ENCODE measurements around the gene C14orf93.

C14orf93 gene

GRCh38 chr14:22993517-22993916 is 16.4 kb downstream of the C14orf93 start:
- DNase-seq: no peak

DNA sequence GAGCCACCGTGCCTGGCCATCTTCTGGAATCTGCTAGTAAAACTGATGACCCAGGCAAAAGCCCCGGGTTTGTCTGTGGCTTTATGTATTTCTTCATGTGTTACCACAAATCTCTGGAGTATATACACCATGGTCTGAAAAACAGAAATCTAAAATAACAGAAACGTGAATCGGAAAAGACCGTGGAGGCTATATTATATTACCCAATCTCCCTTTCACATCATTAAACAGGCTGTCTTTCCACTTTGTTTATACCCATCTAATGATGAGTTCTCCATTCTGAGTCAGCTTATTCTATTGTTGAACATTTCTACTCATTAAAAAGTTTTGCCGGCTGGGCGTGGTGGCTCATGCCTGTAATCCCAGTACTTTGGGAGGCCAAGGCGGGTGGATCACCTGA is 18.1 kb downstream of the C14orf93 start:
- DNase-seq: no peak

- no peak for DNase-seq
Observed at GRCh38 chr14:22987291-22987690, 22.7 kb downstream of the C14orf93 start.

- DNase-seq: peak; percentile 90 to 93
Observed at GRCh38 chr14:22986508-22987054, 23.4 kb downstream of the C14orf93 start.

GRCh38 chr14:22985894-22986507 is 23.9 kb downstream of the C14orf93 start:
- DNase-seq: no peak

DNA sequence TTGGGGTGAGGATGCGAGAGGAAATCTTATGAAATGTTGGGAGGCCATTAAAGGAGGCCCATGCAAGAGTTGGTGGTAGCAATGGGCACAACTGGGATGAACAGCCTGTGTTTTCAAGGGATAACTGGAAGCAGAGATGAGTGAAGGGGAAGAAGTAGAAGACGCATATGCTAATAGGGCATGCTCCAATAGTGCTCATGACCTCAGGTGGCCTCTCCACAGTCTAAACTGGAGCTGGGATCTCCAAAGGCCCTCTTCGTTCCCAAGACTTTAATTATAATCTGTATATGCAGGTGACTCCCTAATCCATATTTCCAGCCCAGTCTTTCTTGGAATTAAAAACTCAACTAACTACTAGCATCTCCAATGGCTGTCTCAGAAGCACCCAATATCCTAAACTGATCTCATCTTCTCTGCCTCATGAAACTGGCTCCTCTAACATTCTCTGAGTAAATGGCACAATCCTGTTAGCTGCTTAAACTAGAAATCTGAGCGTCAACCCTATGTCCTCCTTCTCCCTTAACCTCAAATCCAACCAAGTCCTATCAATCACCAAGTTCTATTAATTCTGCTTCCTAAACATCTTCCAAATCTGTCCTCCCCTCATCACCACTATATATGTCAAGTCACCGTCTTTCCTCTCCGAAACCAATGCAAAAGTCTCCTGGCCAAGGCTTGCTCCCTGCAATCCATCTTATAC is 24.8 kb downstream of the C14orf93 start:
- DNase-seq: no peak

DNA sequence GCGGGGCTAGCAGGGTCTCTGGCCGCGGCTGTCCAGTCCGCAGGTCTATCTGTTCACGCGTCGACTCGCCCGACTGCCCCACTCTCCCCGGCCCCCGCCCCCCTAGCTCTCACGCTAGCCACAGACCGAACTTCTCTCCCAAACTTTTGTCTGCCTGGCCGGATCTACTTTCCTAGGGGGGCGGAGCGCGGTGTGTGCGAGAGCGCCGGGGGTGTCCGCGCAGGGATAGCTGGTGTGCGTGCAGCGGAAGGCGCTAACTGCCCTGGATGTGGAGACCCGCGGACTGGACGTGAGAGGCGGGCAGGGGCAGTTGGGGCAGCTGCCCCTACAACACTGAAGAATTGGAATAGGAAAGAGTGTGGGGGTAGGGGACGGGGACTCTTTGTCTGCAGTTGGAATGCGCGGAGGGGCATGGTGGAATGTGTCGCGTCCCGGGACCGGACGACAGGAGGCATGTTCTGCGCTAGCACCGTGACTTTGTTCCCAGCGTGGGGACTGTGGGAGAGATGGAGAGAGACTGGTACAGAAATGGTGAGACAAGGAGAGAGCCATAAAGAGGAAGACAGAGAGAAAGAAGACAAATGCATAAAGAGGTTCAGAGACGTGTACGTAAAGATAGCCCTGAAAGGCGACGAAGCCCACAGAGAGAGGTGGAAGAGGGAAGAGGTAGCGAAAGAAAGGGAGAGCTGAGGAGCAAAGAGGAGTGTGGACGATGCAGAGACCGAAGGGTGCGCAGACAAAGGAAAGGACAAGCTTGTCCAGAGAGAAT is 27.3 kb downstream of the C14orf93 start, which contains the start of gene AJUBA:
TSS of gene AJUBA (minus strand) at position 75 of the 769 bp plus-strand sequence. CDS start 285 bp downstream, outside the sequence.
- peak; percentile 71 to 73 for DNase-seq

DNA sequence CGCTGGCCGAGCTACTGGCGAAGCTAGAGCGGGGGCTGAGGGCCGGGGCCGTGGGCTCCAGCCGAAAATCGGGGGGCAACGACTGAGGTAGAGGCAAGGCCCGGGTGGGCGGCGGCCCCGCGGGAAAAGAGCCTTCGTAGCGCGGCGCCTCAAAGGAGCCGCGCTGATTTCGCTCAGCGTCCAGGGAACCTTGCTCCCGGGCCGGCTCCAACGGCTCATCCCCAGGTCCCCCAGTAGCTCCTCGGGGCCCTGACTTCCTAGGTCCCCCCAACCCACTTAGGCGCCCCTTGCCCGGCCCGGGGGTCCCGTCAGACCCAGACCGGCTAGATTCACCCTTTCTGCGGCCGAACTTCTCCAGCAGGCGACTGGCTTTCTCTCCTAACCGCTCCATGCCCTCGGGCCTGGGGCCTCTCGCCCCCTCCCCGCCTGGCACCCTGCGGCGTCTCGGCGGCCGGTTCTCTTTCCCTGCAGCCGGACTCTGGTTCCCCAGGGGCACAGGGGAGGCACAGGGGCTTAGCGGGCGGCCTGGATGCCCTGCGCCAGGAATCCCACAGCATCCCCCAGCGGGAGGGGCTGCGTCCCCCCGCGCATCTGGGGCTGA is 28.0 kb downstream of the C14orf93 start:
- DNase-seq: no peak

- no peak for DNase-seq
Observed at GRCh38 chr14:22981090-22981875, 28.7 kb downstream of the C14orf93 start.

- peak; percentile 28 to 30 for DNase-seq
Observed at GRCh38 chr14:22980672-22981089, 29.3 kb downstream of the C14orf93 start.

DNA sequence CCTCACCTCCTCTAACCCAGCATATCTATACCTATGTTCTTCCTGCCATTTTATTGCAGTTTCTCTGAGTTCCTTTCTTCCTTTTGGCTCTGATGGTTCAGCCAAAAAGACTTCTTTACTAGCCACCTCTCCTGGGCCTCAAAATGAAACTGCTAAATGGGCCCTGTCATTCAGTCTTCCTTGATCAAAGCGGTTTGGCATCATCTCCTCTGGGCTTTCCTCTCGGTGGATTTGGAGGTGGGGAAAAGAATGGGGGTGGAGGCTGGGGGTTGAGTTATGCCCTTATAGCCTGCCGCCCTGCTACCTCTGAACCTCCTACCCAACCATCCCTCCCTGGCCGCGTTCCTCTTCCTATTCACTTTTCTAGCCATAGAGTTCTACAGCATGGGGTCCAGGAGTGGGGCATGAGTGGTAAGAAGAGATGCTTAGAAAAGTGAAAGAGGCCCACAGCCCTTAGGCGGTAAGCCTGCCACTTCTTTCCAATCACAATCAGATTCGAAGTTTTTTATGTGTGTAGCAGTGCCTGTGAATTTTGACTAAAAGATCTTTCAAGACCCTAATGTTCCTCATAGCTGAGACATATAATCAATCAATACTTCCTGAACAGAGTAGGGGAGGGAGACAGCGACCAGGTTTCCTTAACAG is 30.1 kb downstream of the C14orf93 start:
- no peak for DNase-seq

DNA sequence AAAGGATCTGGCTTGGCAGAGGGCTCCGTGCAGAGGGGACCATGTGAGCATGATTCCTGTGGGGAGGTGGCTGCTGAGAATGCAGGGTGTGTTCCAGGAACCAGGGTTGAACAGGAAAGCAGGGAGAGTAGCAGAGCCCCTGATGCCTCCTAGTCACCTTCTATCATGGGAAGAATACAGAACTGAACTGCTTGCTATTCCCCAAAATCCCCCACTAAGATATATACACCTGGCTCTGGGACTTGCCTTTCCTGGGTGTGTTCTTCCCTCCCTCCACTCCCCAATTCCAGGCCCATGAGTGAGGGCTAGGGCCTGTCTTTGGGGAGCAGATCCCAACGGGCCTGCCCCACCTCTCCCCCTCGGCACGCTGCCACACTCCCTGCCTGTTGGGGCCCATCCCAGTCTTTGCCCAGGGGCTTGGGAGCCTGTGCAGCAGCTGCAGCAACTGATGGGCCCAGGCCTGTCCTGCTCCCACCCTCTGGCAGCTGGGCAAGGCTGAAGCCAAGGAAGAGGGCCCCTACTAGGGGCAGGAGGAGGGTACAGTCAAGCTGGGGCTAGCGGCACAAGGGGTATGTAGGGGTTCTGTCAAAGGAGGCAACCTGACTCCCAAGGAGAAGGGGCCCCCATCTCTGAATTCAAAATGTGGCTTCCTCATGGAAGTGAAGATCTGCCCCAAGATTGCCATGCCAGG is 30.8 kb downstream of the C14orf93 start:
- DNase-seq: no peak

GRCh38 chr14:22978487-22978837 is 31.5 kb downstream of the C14orf93 start:
- DNase-seq: no peak

DNA sequence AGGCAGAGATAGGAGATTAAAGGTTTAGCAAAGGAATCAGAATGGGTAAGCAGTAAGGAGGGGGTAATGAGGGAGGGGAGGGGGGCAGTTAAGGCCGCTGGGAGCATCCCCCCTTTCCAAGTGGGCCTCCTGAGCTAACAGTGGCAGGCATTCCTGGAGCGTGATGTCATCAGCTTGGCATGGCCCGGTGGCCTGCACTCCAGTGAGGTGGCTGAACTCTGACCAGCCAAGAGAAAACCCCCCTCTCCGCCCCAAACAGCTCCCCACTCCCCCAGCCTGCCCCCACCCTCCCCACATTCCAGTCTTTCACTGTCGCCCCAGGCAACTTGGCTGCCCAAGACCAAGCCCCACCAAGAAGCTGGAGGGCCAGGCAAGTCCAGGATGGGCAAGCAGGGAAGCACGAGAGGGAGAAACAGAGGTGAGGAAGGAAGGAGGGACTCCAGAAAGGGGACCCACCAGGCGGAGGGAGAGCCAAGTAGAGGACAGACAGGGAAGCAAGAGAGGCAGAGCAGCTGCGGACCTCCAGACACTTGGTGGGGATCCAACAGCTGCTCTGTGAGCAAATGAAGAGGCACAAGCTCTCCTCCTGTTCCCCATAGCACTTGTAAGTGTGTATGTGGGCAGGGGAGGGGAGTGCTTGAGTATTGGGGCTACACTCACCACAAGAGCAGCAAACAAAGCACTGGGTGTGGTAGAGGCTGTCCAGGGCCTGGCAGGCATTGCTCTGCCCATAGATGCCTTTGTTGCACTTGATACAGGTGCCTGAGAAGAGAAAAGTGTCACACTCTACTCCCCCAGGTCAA is 32.1 kb downstream of the C14orf93 start:
- no peak for DNase-seq

- DNase-seq: no peak
Observed at GRCh38 chr14:22977434-22977683, 32.6 kb downstream of the C14orf93 start.

DNA sequence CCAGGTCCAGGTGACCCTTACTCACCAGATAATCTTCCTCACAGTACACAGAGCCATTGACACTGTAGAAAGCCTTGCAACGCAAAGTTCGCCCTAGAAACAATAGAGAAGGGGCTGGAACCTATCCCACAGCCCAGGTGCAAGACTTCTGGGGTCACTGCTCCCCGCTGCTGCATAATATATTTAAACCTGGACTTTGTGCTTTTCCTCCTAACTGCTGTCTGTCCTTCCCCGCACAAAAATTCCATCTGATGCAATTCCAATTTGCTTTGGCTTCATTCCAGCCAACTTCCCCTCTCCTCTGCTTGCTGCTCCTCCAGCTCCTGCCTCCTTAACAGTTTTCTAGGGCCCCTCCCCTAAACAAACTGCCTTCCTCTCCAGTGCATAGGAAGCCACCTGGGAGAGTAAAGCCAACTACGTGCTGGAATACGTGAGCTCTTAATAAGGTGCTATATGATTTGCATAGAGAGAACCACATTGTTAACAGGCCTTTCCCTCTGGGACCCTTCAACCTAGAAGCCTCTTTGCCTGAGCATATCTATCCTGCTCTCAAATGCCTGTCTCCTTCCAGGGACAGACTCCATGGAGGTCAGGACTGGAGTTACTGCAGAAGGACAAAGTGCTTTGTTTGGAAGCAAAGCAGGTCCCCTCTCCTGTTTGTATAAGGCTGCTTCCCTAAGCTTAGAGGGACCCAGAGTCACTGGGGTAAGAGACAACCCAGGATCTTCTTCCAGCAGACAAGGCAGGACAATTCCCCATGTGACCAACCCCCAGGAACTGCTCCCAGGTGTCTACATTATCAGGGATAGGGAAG is 33.1 kb downstream of the C14orf93 start:
- DNase-seq: no peak

GRCh38 chr14:22974530-22975313 is 35.2 kb downstream of the C14orf93 start:
- no peak for DNase-seq

DNA sequence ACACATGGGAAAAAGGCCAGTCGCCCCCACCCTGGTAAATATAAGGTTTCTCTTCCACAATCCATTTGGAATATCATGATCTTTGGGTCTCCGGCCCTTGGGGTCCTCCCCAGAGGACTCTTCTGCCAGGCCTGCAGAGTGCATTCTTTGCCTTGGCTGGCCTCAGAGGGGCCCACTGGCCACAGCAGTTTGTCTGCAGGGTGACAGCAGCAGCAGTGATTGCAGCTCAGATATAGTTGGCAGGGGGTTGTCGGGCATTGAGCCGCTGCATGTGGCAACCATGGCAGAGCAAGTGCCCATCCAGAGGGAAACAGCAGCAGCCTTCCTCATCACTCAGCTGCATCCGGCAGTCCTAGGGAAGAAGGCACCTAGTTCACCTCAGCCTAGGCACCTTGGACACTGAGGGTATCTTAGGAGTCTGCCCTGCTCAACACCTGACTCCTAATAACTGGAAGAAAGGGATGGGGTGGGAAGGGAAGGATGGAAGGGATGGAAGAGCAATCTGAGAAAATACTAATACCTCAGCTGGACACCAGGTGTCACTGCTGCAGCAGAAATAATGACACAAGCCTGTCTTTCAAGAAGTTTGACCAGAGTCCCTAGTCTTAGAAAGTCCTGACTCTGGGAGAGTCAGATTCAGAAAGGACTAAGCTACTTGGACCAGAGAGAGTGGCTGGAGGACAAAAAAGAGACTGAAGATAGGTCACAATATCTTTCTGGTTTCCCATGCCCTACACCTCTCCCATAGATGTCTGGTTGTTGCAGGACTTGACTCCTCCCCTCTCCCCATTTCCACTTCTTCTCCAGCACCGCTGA is 36.5 kb downstream of the C14orf93 start:
- DNase-seq: peak; percentile 18 to 27
